ENCODE results near the gene RNASE8.

DNA sequence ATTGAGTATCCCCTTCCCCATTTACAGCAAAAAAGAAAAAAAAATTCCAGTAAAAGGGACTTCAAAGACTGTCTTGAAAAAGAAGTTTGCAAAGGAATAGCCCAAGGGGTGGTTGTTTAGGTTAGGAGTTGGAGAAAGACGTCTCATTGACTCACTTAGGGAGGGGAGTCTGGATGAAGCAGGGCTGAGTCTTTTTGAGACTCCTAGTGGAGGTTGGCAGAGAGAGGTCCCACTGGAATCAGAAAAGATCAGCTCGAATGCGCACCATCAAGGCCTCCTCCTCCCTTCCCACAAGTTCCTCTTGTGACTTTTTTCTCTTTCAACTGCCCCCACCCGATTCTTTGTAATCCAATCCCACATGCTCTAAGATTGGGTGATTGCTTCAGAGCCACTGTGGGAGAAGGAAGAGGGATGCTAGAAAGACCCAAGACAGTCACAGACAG lies 14.4 kb downstream of the RNASE8 start:
- TF ChIP-seq, protein P1, sequence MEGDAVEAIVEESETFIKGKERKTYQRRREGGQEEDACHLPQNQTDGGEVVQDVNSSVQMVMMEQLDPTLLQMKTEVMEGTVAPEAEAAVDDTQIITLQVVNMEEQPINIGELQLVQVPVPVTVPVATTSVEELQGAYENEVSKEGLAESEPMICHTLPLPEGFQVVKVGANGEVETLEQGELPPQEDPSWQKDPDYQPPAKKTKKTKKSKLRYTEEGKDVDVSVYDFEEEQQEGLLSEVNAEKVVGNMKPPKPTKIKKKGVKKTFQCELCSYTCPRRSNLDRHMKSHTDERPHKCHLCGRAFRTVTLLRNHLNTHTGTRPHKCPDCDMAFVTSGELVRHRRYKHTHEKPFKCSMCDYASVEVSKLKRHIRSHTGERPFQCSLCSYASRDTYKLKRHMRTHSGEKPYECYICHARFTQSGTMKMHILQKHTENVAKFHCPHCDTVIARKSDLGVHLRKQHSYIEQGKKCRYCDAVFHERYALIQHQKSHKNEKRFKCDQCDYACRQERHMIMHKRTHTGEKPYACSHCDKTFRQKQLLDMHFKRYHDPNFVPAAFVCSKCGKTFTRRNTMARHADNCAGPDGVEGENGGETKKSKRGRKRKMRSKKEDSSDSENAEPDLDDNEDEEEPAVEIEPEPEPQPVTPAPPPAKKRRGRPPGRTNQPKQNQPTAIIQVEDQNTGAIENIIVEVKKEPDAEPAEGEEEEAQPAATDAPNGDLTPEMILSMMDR (IDR thresholded peaks at IDR 0.05 in 4 of 5, conservative IDR thresholded peaks at IDR 0.05 in 1 of 5) = no peak
- TF ChIP-seq POLR2A (IDR thresholded peaks at IDR 0.05) = no peak
